Tibial artery (tissue), 4 donors: Measurements from ENCODE around the gene PICK1.
A peak's percentile ranks its signal among the peaks of the same experiment; 100 is the strongest.

Source experiments
- DNase-seq, 2 donors: peaks; one replicate each; pipeline ENCODE4 v3.0.0-alpha.2; 2019
- H3K27ac ChIP-seq, 2 donors: fragments of 200-600 bp; sonication (generic) in 1 of 2; 1 replicate in 1 of 2; 2 replicates in 1 of 2; pipeline ENCODE4 v1.5.1; 2018 to 2019; ENCODE audit warnings: mild to moderate bottlenecking in 1 of 2
- H3K27me3 ChIP-seq, 2 donors: fragments of 200-600 bp; sonication (generic) in 1 of 2; one replicate each; pipeline versions ENCODE4 v1.5.1 to v1.6.0; 2016 to 2019
- H3K36me3 ChIP-seq, 3 donors: fragments of 200-600 bp; sonication (generic) in 2 of 3; one replicate each; pipeline ENCODE4 v1.5.1; 2016 to 2019; ENCODE audit warnings: mild to moderate bottlenecking in 2 of 3
- H3K4me1 ChIP-seq, 4 donors: fragments of 200-600 bp; sonication (generic) in 2 of 4; 1 replicate in 3 of 4; 2 replicates in 1 of 4; pipeline ENCODE4 v1.5.1; 2016 to 2019
- H3K4me3 ChIP-seq, 2 donors: fragments of 200-600 bp; sonication (generic) in 1 of 2; 1 replicate in 1 of 2; 2 replicates in 1 of 2; pipeline ENCODE4 v1.5.1; 2018 to 2019; ENCODE audit warnings: mild to moderate bottlenecking in 2 of 2
- H3K9me3 ChIP-seq, 3 donors: fragments of 200-600 bp; sonication (generic) in 1 of 3; one replicate each; pipeline ENCODE4 v1.5.1; 2016 to 2019
- CTCF ChIP-seq, 2 experiments: fragments of 200-600 bp in 1 of 2; fragments of 450-650 bp in 1 of 2; IDR thresholded peaks; one replicate each; pipeline ENCODE4 v1.5.1; 2017 to 2019; ENCODE audit warnings: antibody characterized with exemption in 2 of 2, mild to moderate bottlenecking in 1 of 2, moderate library complexity in 1 of 2
- intact Hi-C: fragments of 100-400 bp; cut with DNase I; formaldehyde crosslinking; loops from one replicate; pipeline ENCODE4 v1.15.0; 2023; ENCODE audit warnings: low total_unique reads

PICK1 gene

GRCh38 chr22:38080850-38081635 is 23.8 kb downstream of the PICK1 start:
- peak in 1 of 2 experiments; percentile 4 for TF ChIP-seq CTCF (IDR thresholded peaks at IDR 0.05)
- peak overlapping the region; percentile 10 to 59 for H3K27ac ChIP-seq
- intact Hi-C loops, result no loop called here
- H3K27me3 ChIP-seq, result peaks cover 0 to 12% of the 10 kb centered on the region in 2 donors
- DNase-seq, result no peak
- H3K36me3 ChIP-seq, result peaks cover 0 to 25% (median 13%) of the 10 kb centered on the region in 3 donors
- peaks cover 0 to 28% (median 22%) of the 10 kb centered on the region in 4 donors for H3K4me1 ChIP-seq
- peak overlapping the region; percentile 45 to 49 for H3K4me3 ChIP-seq
- no peaks in the 10 kb centered on the region for H3K9me3 ChIP-seq

- intact Hi-C loops, result no loop called here
- Histone ChIP-seq H3K27ac (peak overlapping the region; percentile 10 to 59), H3K4me3 (peak overlapping the region; percentile 45 to 49), H3K4me1 (peaks cover 0 to 28% (median 22%) of the 10 kb centered on the region in 4 donors), H3K27me3 (peaks cover 0 to 12% of the 10 kb centered on the region in 2 donors), H3K9me3 (no peaks in the 10 kb centered on the region), H3K36me3 (peaks cover 0 to 25% (median 17%) of the 10 kb centered on the region in 3 donors)
- DNase-seq, result no peak
- TF ChIP-seq CTCF (IDR thresholded peaks at IDR 0.05), result no peak
These were observed 24.4 kb downstream of the PICK1 start for GRCh38 chr22:38081636-38081940.

GRCh38 chr22:38081941-38082828 is 25.0 kb downstream of the PICK1 start:
- no peak for DNase-seq
- Histone ChIP-seq H3K4me1 (peaks cover 0 to 28% (median 22%) of the 10 kb centered on the region in 4 donors), H3K27me3 (peaks cover 0 to 14% of the 10 kb centered on the region in 2 donors), H3K9me3 (no peaks in the 10 kb centered on the region), H3K27ac (peak overlapping the region in 1 of 2 donors; percentile 59), H3K4me3 (peak overlapping the region; percentile 45 to 49), H3K36me3 (peaks cover 0 to 26% (median 17%) of the 10 kb centered on the region in 3 donors)
- no peak for TF ChIP-seq CTCF (IDR thresholded peaks at IDR 0.05)
- intact Hi-C loops, result no loop called here

GRCh38 chr22:38082986-38083710 is 25.9 kb downstream of the PICK1 start:
- intact Hi-C loops, result no loop called here
- no peaks in the 10 kb centered on the region for H3K9me3 ChIP-seq
- no peak for TF ChIP-seq CTCF (IDR thresholded peaks at IDR 0.05)
- peaks cover 0 to 23% of the 10 kb centered on the region in 2 donors for H3K27me3 ChIP-seq
- peaks cover 0 to 21% (median 17%) of the 10 kb centered on the region in 3 donors for H3K36me3 ChIP-seq
- H3K4me3 ChIP-seq, result no peak overlapping the region
- DNase-seq, result no peak
- peaks cover 0 to 28% (median 22%) of the 10 kb centered on the region in 4 donors for H3K4me1 ChIP-seq
- no peak overlapping the region for H3K27ac ChIP-seq

GRCh38 chr22:38083931-38084631 is 26.9 kb downstream of the PICK1 start, which contains the start of gene SLC16A8:
Gene SLC16A8 (minus strand): TSS chr22:38084184. CDS start chr22:38082873, 1,311 bp downstream.
- Histone ChIP-seq H3K4me1 (peaks cover 0 to 37% (median 29%) of the 10 kb centered on the region in 4 donors), H3K4me3 (no peak within 1 kb of the TSS), H3K36me3 (peaks cover 0 to 21% (median 17%) of the 10 kb centered on the region in 3 donors), H3K27ac (no peak within 1 kb of the TSS), H3K27me3 (peaks cover 0 to 32% of the 10 kb centered on the region in 2 donors), H3K9me3 (no peaks in the 10 kb centered on the region)
- TF ChIP-seq CTCF (IDR thresholded peaks at IDR 0.05), result no peak
- DNase-seq, result no peak
- intact Hi-C loops, result no loop called here
